ENCODE data around the gene CFAP54.

The CFAP54 gene

GRCh38 chr12:96892104-96892503 is 402.7 kb downstream of the CFAP54 start:
- no peak for DNase-seq (ENCODE audit: low read depth)

DNA sequence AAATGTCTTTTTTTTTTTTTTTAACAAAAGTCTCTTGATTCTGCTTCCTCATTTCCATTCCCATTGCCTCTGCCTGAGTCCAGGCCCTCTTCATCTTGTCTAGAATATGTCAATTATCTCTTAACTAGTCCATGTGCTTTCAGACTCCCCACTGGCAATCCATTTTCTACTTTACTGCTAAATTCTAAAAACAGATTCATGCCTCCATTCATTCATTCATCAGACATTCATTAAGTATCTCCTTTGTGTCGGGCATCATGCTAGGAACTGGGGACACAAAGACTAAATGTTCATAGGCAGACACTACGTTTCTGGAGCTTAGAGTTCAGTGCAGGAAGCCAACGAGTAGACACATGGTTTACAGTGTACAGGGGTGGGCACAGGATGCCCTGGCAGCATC is 408.0 kb downstream of the CFAP54 start:
- DNase-seq (ENCODE audit: low read depth): no peak

DNA sequence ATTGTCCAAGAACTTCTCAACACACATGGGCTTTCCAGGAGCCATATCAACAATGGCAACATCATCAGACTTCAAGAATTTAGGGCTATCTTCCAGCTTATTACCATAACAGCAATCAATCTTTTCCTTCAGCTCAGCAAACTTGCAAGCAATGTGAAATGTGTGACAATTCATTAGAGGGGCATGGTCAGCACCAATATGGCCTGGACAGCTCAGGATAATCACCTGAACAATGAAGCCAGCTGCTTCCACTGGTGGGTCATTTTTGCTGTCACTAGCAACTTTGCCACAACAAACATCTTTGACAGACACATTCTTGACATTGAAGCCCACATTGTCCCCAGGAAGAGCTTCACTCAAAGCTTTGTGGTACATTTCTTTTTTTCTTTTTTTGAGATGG is 411.8 kb downstream of the CFAP54 start:
- DNase-seq (ENCODE audit: low read depth): no peak

- no peak for DNase-seq (ENCODE audit: low read depth)
Observed at GRCh38 chr12:96902076-96902475, 412.7 kb downstream of the CFAP54 start.

GRCh38 chr12:96906498-96906848 is 417.1 kb downstream of the CFAP54 start:
- DNase-seq (ENCODE audit: low read depth): no peak

- DNase-seq (ENCODE audit: low read depth): peak; percentile 64
Observed at GRCh38 chr12:96906849-96907670, 417.7 kb downstream of the CFAP54 start, which contains the start of gene NEDD1. Gene NEDD1, plus strand, starts transcription at chr12:96907257. Its CDS starts 2,503 bp downstream, at chr12:96909760.

GRCh38 chr12:96907671-96908422 is 418.5 kb downstream of the CFAP54 start:
- no peak for DNase-seq (ENCODE audit: low read depth)

DNA sequence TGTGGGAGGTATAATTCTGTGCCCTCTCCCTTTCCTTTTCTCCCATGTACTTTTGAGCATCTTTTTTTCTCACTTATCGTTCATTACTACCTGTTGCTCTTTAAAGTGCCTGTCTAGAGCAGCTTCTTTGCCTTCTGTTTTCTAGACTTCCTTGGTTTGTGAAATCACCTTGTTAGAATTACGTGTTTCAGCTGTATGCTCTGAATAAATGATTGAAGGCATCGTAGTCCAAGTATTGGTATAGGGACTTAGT is 419.0 kb downstream of the CFAP54 start:
- no peak for DNase-seq (ENCODE audit: low read depth)

GRCh38 chr12:96912261-96912660 is 422.9 kb downstream of the CFAP54 start:
- no peak for DNase-seq (ENCODE audit: low read depth)

DNA sequence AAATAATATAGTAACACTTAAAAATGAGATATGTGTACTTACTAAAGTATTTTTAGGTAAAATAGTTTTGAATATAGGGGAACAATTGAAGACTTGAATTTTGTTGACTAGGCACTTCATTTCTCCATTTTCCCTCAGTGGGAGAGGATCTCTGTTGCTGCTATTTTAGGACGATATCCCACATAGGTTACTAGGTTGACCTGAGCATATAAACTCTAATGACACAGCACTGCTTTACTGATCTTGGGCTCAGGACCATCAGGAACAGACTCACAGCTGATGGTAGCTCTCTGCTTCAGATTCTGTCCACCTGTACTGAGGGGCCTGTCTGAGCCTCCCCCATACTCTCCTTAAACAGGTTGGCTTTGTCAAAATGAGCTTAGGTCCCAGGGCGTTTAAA is 423.6 kb downstream of the CFAP54 start:
- no peak for DNase-seq (ENCODE audit: low read depth)

GRCh38 chr12:96919510-96920210 is 430.3 kb downstream of the CFAP54 start:
- no peak for DNase-seq (ENCODE audit: low read depth)
